ENCODE results near the gene SKIC3. TPM values are rescaled to one million over a fixed set of nuclear protein-coding genes. Genes with fewer than 3 reads are reported as not detected.

Gene SKIC3
- total and polyA plus RNA-seq, 2 experiments from 2014 or later: 36.0 to 93.3 TPM

DNA sequence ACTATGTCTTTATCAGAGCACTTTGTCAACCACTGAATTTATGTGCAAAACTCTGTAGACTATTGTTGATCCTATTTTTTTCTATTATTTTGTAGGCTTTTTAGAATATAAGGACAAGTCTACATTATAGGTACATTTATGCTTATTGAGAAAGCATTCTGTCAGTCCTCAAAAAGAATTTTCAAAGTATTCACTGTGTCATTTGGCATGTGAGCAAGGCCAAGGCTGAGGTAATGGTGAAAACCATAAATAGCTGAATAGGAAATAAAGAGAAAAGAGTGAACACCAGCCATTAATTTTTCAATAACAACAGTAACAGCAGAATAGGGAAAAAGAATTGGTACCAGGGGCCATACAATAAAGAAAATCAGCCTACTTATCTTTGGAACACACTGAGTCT lies 21.0 kb downstream of the SKIC3 start:
- Histone ChIP-seq H3K36me3 (replicated peaks; ENCODE audit: insufficient read depth, low read depth) (peaks cover 3% of the 10 kb centered on the region), H4K20me1 (ENCODE audit: insufficient read depth, poor library complexity, severe bottlenecking) (no peaks in the 10 kb centered on the region), H3K4me3 (no peak overlapping the region), H3K27ac (no peak overlapping the region), H3K4me1 (ENCODE audit: insufficient read depth) (no peaks in the 10 kb centered on the region), H3K4me2 (no peak overlapping the region), H2AFZ (no peak overlapping the region), H3K27me3 (no peaks in the 10 kb centered on the region), H3K9me3 (ENCODE audit: low read depth) (no peaks in the 10 kb centered on the region), H3K79me2 (no peaks in the 10 kb centered on the region), H3K9me2 (replicated peaks; ENCODE audit: insufficient read depth) (no peaks in the 10 kb centered on the region)
- TF ChIP-seq EZH2phosphoT487 (IDR thresholded peaks at IDR 0.05; ENCODE audit: low read depth, severe bottlenecking, unreplicated experiment): no peak
- no peak for DNase-seq (ENCODE audit: low spot score)

DNA sequence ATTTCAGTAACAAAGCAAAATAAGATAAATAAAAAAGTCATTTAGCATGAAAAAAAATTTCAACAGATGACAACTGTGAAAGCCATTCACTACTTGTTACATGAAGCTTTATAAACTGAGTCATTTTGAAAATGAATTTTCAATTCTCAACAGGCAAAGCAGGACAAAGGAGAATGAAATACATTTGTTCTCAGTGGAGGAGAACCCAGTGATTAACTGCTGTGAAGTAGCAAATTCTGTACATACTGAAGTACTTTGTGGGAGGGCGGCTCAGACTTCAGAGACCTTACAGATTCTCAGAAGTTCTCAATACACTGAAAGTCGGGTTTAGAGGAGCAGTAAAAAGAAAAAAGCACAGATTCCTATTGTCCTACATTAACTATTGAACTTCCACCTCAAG lies 21.7 kb downstream of the SKIC3 start:
- no peaks in the 10 kb centered on the region for H3K27me3 ChIP-seq
- H3K36me3 ChIP-seq (replicated peaks; ENCODE audit: insufficient read depth, low read depth): peaks cover 3% of the 10 kb centered on the region
- no peak overlapping the region for H3K27ac ChIP-seq
- H3K4me2 ChIP-seq: no peak overlapping the region
- WGBS (ENCODE audit: low lambda C conversion rate, missing lambda C conversion rate): 49% methylated on average over 2 of the region's 2 CpGs
- H3K4me3 ChIP-seq: no peak overlapping the region
- no peak overlapping the region for H2AFZ ChIP-seq
- no peaks in the 10 kb centered on the region for H3K9me3 ChIP-seq (ENCODE audit: low read depth)
- DNase-seq (ENCODE audit: low spot score): no peak
- H3K79me2 ChIP-seq: no peaks in the 10 kb centered on the region
- no peaks in the 10 kb centered on the region for H4K20me1 ChIP-seq (ENCODE audit: insufficient read depth, poor library complexity, severe bottlenecking)
- H3K4me1 ChIP-seq (ENCODE audit: insufficient read depth): no peaks in the 10 kb centered on the region
- TF ChIP-seq, protein P1, sequence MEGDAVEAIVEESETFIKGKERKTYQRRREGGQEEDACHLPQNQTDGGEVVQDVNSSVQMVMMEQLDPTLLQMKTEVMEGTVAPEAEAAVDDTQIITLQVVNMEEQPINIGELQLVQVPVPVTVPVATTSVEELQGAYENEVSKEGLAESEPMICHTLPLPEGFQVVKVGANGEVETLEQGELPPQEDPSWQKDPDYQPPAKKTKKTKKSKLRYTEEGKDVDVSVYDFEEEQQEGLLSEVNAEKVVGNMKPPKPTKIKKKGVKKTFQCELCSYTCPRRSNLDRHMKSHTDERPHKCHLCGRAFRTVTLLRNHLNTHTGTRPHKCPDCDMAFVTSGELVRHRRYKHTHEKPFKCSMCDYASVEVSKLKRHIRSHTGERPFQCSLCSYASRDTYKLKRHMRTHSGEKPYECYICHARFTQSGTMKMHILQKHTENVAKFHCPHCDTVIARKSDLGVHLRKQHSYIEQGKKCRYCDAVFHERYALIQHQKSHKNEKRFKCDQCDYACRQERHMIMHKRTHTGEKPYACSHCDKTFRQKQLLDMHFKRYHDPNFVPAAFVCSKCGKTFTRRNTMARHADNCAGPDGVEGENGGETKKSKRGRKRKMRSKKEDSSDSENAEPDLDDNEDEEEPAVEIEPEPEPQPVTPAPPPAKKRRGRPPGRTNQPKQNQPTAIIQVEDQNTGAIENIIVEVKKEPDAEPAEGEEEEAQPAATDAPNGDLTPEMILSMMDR (IDR thresholded peaks at IDR 0.05; ENCODE audit: poor library complexity): no peak
- TF ChIP-seq EZH2 (IDR thresholded peaks at IDR 0.05; ENCODE audit: borderline replicate concordance) (no peak), EZH2phosphoT487 (IDR thresholded peaks at IDR 0.05; ENCODE audit: low read depth, severe bottlenecking, unreplicated experiment) (no peak)
- H3K9me2 ChIP-seq (replicated peaks; ENCODE audit: insufficient read depth): no peaks in the 10 kb centered on the region

DNA sequence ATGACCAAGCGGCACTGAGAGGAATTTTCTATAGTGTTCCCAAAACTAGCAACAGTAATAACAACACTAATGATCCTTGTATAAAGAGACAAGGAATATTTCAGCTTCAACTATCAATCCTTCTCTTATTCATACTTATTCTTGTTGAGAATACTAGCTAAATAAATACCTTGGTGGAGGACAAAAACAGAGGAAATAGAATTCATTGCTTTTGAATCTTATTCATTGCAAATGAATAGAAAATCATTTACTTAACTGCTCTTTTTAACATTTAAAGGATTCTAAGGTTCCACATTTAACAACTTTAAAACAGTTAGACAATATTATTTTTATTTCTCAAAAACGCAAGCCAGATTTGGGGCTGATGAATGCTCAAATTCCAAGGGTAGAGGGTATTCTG lies 22.4 kb downstream of the SKIC3 start:
- no peak overlapping the region for H2AFZ ChIP-seq
- no peaks in the 10 kb centered on the region for H3K79me2 ChIP-seq
- no peak overlapping the region for H3K4me2 ChIP-seq
- whole genome bisulfite sequencing (ENCODE audit: low lambda C conversion rate, missing lambda C conversion rate): 96% methylated on average over 2 of the region's 2 CpGs
- TF ChIP-seq, protein P1 (IDR thresholded peaks at IDR 0.05; ENCODE audit: poor library complexity): no peak
- TF ChIP-seq EZH2phosphoT487 (IDR thresholded peaks at IDR 0.05; ENCODE audit: low read depth, severe bottlenecking, unreplicated experiment) (no peak), EZH2 (IDR thresholded peaks at IDR 0.05; ENCODE audit: borderline replicate concordance) (no peak)
- peaks cover 7% of the 10 kb centered on the region for H3K36me3 ChIP-seq (replicated peaks; ENCODE audit: insufficient read depth, low read depth)
- no peaks in the 10 kb centered on the region for H4K20me1 ChIP-seq (ENCODE audit: insufficient read depth, poor library complexity, severe bottlenecking)
- no peaks in the 10 kb centered on the region for H3K9me3 ChIP-seq (ENCODE audit: low read depth)
- DNase-seq (ENCODE audit: low spot score): no peak
- no peaks in the 10 kb centered on the region for H3K4me1 ChIP-seq (ENCODE audit: insufficient read depth)
- H3K4me3 ChIP-seq: no peak overlapping the region
- no peaks in the 10 kb centered on the region for H3K9me2 ChIP-seq (replicated peaks; ENCODE audit: insufficient read depth)
- no peaks in the 10 kb centered on the region for H3K27me3 ChIP-seq
- H3K27ac ChIP-seq: no peak overlapping the region

DNA sequence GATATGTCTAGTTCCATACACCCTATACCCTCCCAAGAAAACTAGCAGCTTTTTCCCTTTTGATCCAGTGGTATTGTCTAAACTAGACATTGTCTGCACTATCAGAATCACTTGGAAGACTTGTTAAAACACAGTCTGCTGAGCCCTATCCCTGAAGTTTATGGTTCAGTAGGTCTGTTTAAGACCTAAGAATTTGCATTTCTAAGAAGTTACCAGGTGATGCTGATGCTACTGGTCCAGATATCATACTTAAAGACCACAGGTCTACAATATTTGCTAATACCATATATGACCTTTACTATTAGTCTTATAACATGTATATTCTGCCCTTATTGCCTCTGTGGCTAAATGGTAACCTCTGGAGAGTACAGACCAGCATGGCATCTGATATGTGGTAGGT lies 23.3 kb downstream of the SKIC3 start:
- no peak overlapping the region for H3K4me3 ChIP-seq
- no peak overlapping the region for H3K27ac ChIP-seq
- no peak for TF ChIP-seq EZH2 (IDR thresholded peaks at IDR 0.05; ENCODE audit: borderline replicate concordance)
- TF ChIP-seq EZH2phosphoT487 (IDR thresholded peaks at IDR 0.05; ENCODE audit: low read depth, severe bottlenecking, unreplicated experiment): no peak
- TF ChIP-seq, protein P1 (IDR thresholded peaks at IDR 0.05; ENCODE audit: poor library complexity): no peak
- no peaks in the 10 kb centered on the region for H4K20me1 ChIP-seq (ENCODE audit: insufficient read depth, poor library complexity, severe bottlenecking)
- H3K4me1 ChIP-seq (ENCODE audit: insufficient read depth): no peaks in the 10 kb centered on the region
- H3K79me2 ChIP-seq: no peaks in the 10 kb centered on the region
- H3K9me3 ChIP-seq (ENCODE audit: low read depth): no peaks in the 10 kb centered on the region
- H3K27me3 ChIP-seq: no peaks in the 10 kb centered on the region
- no peaks in the 10 kb centered on the region for H3K9me2 ChIP-seq (replicated peaks; ENCODE audit: insufficient read depth)
- DNase-seq (ENCODE audit: low spot score): no peak
- H3K4me2 ChIP-seq: no peak overlapping the region
- H2AFZ ChIP-seq: no peak overlapping the region
- peaks cover 9% of the 10 kb centered on the region for H3K36me3 ChIP-seq (replicated peaks; ENCODE audit: insufficient read depth, low read depth)

Measured in hepatocyte (in vitro differentiated cells).